ENCODE data around the gene SEC16A. TPM values are rescaled to one million over a fixed set of nuclear protein-coding genes. Genes with fewer than 3 reads are reported as not detected.

Gene SEC16A
- total RNA-seq, 4 donors from 2014 or later, result 58.0 to 89.3 (median 75.0) TPM

GRCh38 chr9:136448655-136449054, 34.2 kb downstream of the SEC16A start:
- Histone ChIP-seq H3K27ac (no peak overlapping the region), H3K4me3 (no peak overlapping the region), H3K27me3 (no peaks in the 10 kb centered on the region), H3K9me3 (no peaks in the 10 kb centered on the region), H3K36me3 (peaks cover 93% of the 10 kb centered on the region), H3K4me1 (no peaks in the 10 kb centered on the region)
- WGBS, result 92% methylated on average over 3 of the region's 3 CpGs
- TF ChIP-seq EP300 (IDR thresholded peaks at IDR 0.05) (no peak), POLR2A (IDR thresholded peaks at IDR 0.05) (no peak)
- DNase-seq (ENCODE audit: low spot score in 2 of 2), result no peak

GRCh38 chr9:136447173-136447778, 35.6 kb downstream of the SEC16A start:
- H3K27ac ChIP-seq, result no peak overlapping the region
- peaks cover 96% of the 10 kb centered on the region for H3K36me3 ChIP-seq
- no peak overlapping the region for H3K4me3 ChIP-seq
- no peak for DNase-seq (ENCODE audit: low spot score in 2 of 2)
- no peak for TF ChIP-seq POLR2A (IDR thresholded peaks at IDR 0.05)
- H3K4me1 ChIP-seq, result no peaks in the 10 kb centered on the region
- 91% methylated on average over 27 of the region's 27 CpGs for WGBS
- no peaks in the 10 kb centered on the region for H3K9me3 ChIP-seq
- no peaks in the 10 kb centered on the region for H3K27me3 ChIP-seq

- Histone ChIP-seq H3K27me3 (no peaks in the 10 kb centered on the region), H3K4me3 (no peak overlapping the region), H3K4me1 (no peaks in the 10 kb centered on the region), H3K36me3 (peaks cover 100% of the 10 kb centered on the region), H3K27ac (no peak overlapping the region), H3K9me3 (no peaks in the 10 kb centered on the region)
- WGBS, result 87% methylated on average over 7 of the region's 7 CpGs
- TF ChIP-seq EP300 (IDR thresholded peaks at IDR 0.05) (no peak), POLR2AphosphoS5 (IDR thresholded peaks at IDR 0.05) (no peak), CTCF (IDR thresholded peaks at IDR 0.05) (no peak), POLR2A (IDR thresholded peaks at IDR 0.05) (no peak)
- no peak for DNase-seq (ENCODE audit: low spot score in 2 of 2)
These were observed 37.0 kb downstream of the SEC16A start for GRCh38 chr9:136445799-136446198.

GRCh38 chr9:136444102-136444501, 38.7 kb downstream of the SEC16A start:
- Histone ChIP-seq H3K27me3 (no peaks in the 10 kb centered on the region), H3K4me1 (peaks cover 9% of the 10 kb centered on the region), H3K9me3 (no peaks in the 10 kb centered on the region), H3K4me3 (no peak overlapping the region), H3K27ac (no peak overlapping the region), H3K36me3 (peaks cover 84% of the 10 kb centered on the region)
- TF ChIP-seq POLR2A (IDR thresholded peaks at IDR 0.05) (no peak), EP300 (IDR thresholded peaks at IDR 0.05) (no peak), CTCF (IDR thresholded peaks at IDR 0.05) (no peak), POLR2AphosphoS5 (IDR thresholded peaks at IDR 0.05) (no peak)
- no peak for DNase-seq (ENCODE audit: low spot score in 2 of 2)
- 87% methylated on average over 20 of the region's 20 CpGs for WGBS

GRCh38 chr9:136443687-136444086, 39.2 kb downstream of the SEC16A start:
- no peaks in the 10 kb centered on the region for H3K9me3 ChIP-seq
- no peak overlapping the region for H3K27ac ChIP-seq
- H3K27me3 ChIP-seq, result no peaks in the 10 kb centered on the region
- H3K4me3 ChIP-seq, result no peak overlapping the region
- no peak for DNase-seq (ENCODE audit: low spot score in 2 of 2)
- TF ChIP-seq CTCF (IDR thresholded peaks at IDR 0.05) (no peak), EP300 (IDR thresholded peaks at IDR 0.05) (no peak), POLR2AphosphoS5 (IDR thresholded peaks at IDR 0.05) (no peak), POLR2A (IDR thresholded peaks at IDR 0.05) (no peak)
- H3K4me1 ChIP-seq, result peaks cover 11% of the 10 kb centered on the region
- 87% methylated on average over 7 of the region's 7 CpGs for WGBS
- peaks cover 80% of the 10 kb centered on the region for H3K36me3 ChIP-seq

- H3K4me1 ChIP-seq, result peaks cover 17% of the 10 kb centered on the region
- H3K36me3 ChIP-seq, result peaks cover 74% of the 10 kb centered on the region
- TF ChIP-seq POLR2A (IDR thresholded peaks at IDR 0.05), result no peak
- no peak for TF ChIP-seq POLR2AphosphoS5 (IDR thresholded peaks at IDR 0.05)
- TF ChIP-seq CTCF (IDR thresholded peaks at IDR 0.05), result no peak
- no peak for TF ChIP-seq EP300 (IDR thresholded peaks at IDR 0.05)
- no peak overlapping the region for H3K4me3 ChIP-seq
- 93% methylated on average over 15 of the region's 15 CpGs for WGBS
- H3K9me3 ChIP-seq, result no peaks in the 10 kb centered on the region
- DNase-seq (ENCODE audit: low spot score in 2 of 2), result no peak
- no peak overlapping the region for H3K27ac ChIP-seq
- H3K27me3 ChIP-seq, result no peaks in the 10 kb centered on the region
These were observed 39.8 kb downstream of the SEC16A start for GRCh38 chr9:136443087-136443486.

All from suprapubic skin (tissue), 4 donors.